HCT116 (cell line): ENCODE results near the gene FSCN2. TPM values are rescaled to one million over a fixed set of nuclear protein-coding genes. Genes with fewer than 3 reads are reported as not detected.
A peak's percentile ranks its signal among the peaks of the same experiment; 100 is the strongest.

Source experiments
- ATAC-seq: fragments of 200-7000 bp; cut with Tn5 transposase; 2 replicates; pipeline ENCODE4 v1.9.1; 2020; ENCODE audit warnings: mild to moderate bottlenecking, moderate library complexity
- BruUV-seq: library from RNA; stranded (reverse); fragments of 400-500 nt; replicated peaks from 2 replicates; lab custom pipeline; 2021; lab: Mats Ljungman, UMichigan
- CTCF ChIA-PET: fragments of 300-600 bp; sonication (Branson Sonifier 250); formaldehyde crosslinking; loops from one replicate; lab custom pipeline; 2021; ENCODE audit warnings: antibody characterized with exemption; lab: Charles Lee
- POLR2A ChIA-PET: fragments of 300-600, 350-600 bp; sonication (Branson Sonifier 250); formaldehyde crosslinking; loops from one replicate; lab custom pipeline; 2021; ENCODE audit warnings: antibody characterized with exemption; lab: Charles Lee
- RAD21 ChIA-PET, 2 experiments: fragments of 300-600 bp; sonication (Branson Sonifier 250); formaldehyde crosslinking; loops; one replicate each; lab custom pipeline; 2023; ENCODE audit warnings: low total read pairs in 2 of 2; ENCODE audit not compliant: uncharacterized antibody in 2 of 2, unreplicated experiment in 2 of 2, low non-redundant PET in 1 of 2; lab: Charles Lee
- DNase-seq: peaks from one replicate; pipeline ENCODE4 v3.0.0-alpha.2; 2010; ENCODE audit warnings: low read depth, low spot score
- H2AFZ ChIP-seq: fragments of 200-600 bp; shearing (Covaris generic), sonication (generic); 2 replicates; pipeline ENCODE4 v1.6.1; 2017; ENCODE audit warnings: low read depth, mixed run types, mixed read lengths, antibody characterized with exemption, low read length; ENCODE audit not compliant: poor library complexity, severe bottlenecking
- H3K27ac ChIP-seq: 2 replicates; pipeline ENCODE4 v1.5.1; 2012; ENCODE audit warnings: low read depth, low read length
- H3K27me3 ChIP-seq: fragments of 200-600 bp; sonication (generic); 2 replicates; pipeline ENCODE4 v1.6.1; 2016; ENCODE audit warnings: mixed run types, low read length, mixed read lengths; ENCODE audit not compliant: insufficient read depth
- H3K36me3 ChIP-seq, 2 experiments: fragments of 200-500 bp in 1 of 2; fragments of 200-600 bp in 1 of 2; sonication (Bioruptor generic) in 1 of 2; sonication (generic) in 1 of 2; 2 replicates each; pipeline versions ENCODE4 v1.5.1 to v1.6.1; 2014 to 2016; ENCODE audit warnings: low read length in 2 of 2, inconsistent platforms in 1 of 2, mixed read lengths in 1 of 2, mixed run types in 1 of 2; ENCODE audit not compliant: insufficient read depth in 2 of 2, control insufficient read depth in 1 of 2
- H3K4me1 ChIP-seq, 2 experiments: fragments of 200-600 bp in 1 of 2; sonication (generic) in 1 of 2; 2 replicates each; pipeline versions ENCODE4 v1.5.1 to v1.6.1; 2012 to 2017; ENCODE audit warnings: low read length in 2 of 2, inconsistent platforms in 1 of 2, mild to moderate bottlenecking in 1 of 2, mixed read lengths in 1 of 2, mixed run types in 1 of 2, moderate library complexity in 1 of 2; ENCODE audit not compliant: insufficient read depth in 2 of 2, control insufficient read depth in 1 of 2
- H3K4me2 ChIP-seq: fragments of 200-600 bp; sonication (generic); 2 replicates; pipeline ENCODE4 v1.6.1; 2017; ENCODE audit warnings: mixed run types, low read length, mixed read lengths
- H3K4me3 ChIP-seq, 2 experiments: fragments of 200-600 bp in 1 of 2; sonication (generic) in 1 of 2; replicated peaks in 1 of 2; 2 replicates each; pipeline ENCODE4 v1.5.1; 2011 to 2016; ENCODE audit warnings: low read length in 2 of 2, control low read depth in 1 of 2, low read depth in 1 of 2, mild to moderate bottlenecking in 1 of 2, mixed read lengths in 1 of 2, mixed run types in 1 of 2
- H3K79me2 ChIP-seq: fragments of 200-600 bp; sonication (generic); 2 replicates; pipeline ENCODE4 v1.6.1; 2017; ENCODE audit warnings: mild to moderate bottlenecking, mixed run types, low read length, moderate library complexity, mixed read lengths; ENCODE audit not compliant: insufficient read depth
- H3K9ac ChIP-seq: fragments of 200-600 bp; sonication (generic); 2 replicates; pipeline ENCODE4 v1.6.1; 2016; ENCODE audit warnings: low read length, mixed read lengths
- H3K9me2 ChIP-seq: fragments of 200-600 bp; sonication (generic), shearing (Covaris generic); 2 replicates; pipeline ENCODE4 v1.6.1; 2017; ENCODE audit warnings: mixed run types, mild to moderate bottlenecking, moderate library complexity; ENCODE audit not compliant: insufficient read depth
- H3K9me3 ChIP-seq, 2 experiments: fragments of 200-500 bp in 1 of 2; fragments of 200-600 bp in 1 of 2; sonication (Bioruptor generic) in 1 of 2; sonication (generic) in 1 of 2; 2 replicates each; pipeline ENCODE4 v1.6.1; 2014 to 2017; ENCODE audit warnings: low read length in 2 of 2, mixed read lengths in 2 of 2, inconsistent platforms in 1 of 2, low read depth in 1 of 2, mild to moderate bottlenecking in 1 of 2, mixed run types in 1 of 2, moderate library complexity in 1 of 2; ENCODE audit not compliant: control insufficient read depth in 1 of 2, insufficient read depth in 1 of 2
- H4K20me1 ChIP-seq: fragments of 200-600 bp; sonication (generic), shearing (Covaris generic); 2 replicates; pipeline ENCODE4 v1.6.1; 2017; ENCODE audit warnings: mixed run types, mild to moderate bottlenecking, moderate library complexity; ENCODE audit not compliant: insufficient read depth
- CBX3 ChIP-seq: IDR thresholded peaks from 2 replicates; pipeline ENCODE4 v1.6.1; 2012; ENCODE audit warnings: low read depth
- EGR1 ChIP-seq: IDR thresholded peaks from 2 replicates; pipeline ENCODE4 v1.6.1; 2012; ENCODE audit warnings: low read depth
- ELF1 ChIP-seq: IDR thresholded peaks from 2 replicates; pipeline ENCODE4 v1.6.1; 2012; ENCODE audit warnings: low read depth, borderline replicate concordance
- JUND ChIP-seq: IDR thresholded peaks from 2 replicates; pipeline ENCODE4 v1.6.1; 2012
- POLR2AphosphoS5 ChIP-seq: IDR thresholded peaks from 2 replicates; pipeline ENCODE4 v1.6.1; 2011; ENCODE audit warnings: mild to moderate bottlenecking, low read depth, low read length, moderate library complexity
- SIN3A ChIP-seq: IDR thresholded peaks from 2 replicates; pipeline ENCODE4 v1.6.1; 2012; ENCODE audit warnings: low read depth
- ZFX ChIP-seq: fragments of 450-650 bp; IDR thresholded peaks from 2 replicates; pipeline ENCODE4 v1.6.1; 2017
- ZNF274 ChIP-seq: fragments of 200-500 bp; sonication (Bioruptor generic); IDR thresholded peaks from 2 replicates; pipeline ENCODE4 v1.6.1; 2014; ENCODE audit warnings: mild to moderate bottlenecking, low read depth, low read length, inconsistent platforms
- intact Hi-C: fragments of 100-400 bp; cut with micrococcal nuclease; formaldehyde crosslinking; loops from 2 replicates; pipeline ENCODE4 v1.10.0; 2022
- total RNA-seq: library from RNA; stranded (reverse); gene quantifications from one replicate; pipeline ENCODE4 v1.2.1, GENCODE V29; 2021; ENCODE audit not compliant: unreplicated experiment
- TF ChIP-seq, protein P1 (sequence below): IDR thresholded peaks from 2 replicates; pipeline ENCODE4 v1.6.1; 2011; ENCODE audit warnings: mild to moderate bottlenecking, low read length, moderate library complexity; ENCODE audit not compliant: insufficient replicate concordance; ENCODE audit errors: extremely low read depth
- TF ChIP-seq, protein P2 (sequence below): IDR thresholded peaks from 2 replicates; pipeline ENCODE4 v1.6.1; 2012

Gene FSCN2
- total RNA-seq, 1 experiment from 2014 or later: 10.1 TPM

DNA sequence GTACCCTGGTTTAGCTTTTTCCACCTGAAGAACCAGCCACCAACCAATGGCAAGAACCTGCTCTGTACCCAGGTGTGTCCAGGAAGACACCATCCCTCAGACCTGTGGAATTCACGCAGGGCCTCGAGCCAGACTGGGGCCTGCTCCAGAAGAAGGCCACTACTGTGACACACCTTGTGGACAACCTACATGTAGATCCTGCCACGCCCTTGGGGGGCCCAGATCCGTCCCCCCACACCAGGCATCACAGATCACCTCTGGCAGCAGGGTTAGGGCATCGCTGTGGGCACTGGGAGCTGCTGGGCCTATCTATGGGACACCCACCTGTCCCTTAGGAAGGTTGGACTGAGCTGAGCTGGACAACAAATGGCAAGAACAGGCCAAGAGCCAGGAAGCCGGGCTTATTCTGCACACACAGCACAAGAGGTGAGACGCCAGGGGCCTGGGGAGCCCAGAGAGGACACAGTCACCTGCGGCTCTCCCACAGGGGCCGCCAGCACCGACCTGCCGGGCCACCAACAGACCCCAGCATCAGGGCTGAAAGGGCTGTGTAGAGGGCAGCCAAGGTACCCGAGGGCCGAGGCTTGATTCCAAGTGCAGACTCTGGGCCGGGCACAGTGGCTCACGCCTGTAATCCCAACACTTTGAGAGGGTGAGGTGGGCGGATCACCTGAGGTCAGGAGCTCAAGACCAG, 16.3 kb downstream of the FSCN2 start:
- H3K4me2 ChIP-seq: no peak overlapping the region
- no peaks in the 10 kb centered on the region for H3K9me3 ChIP-seq
- H3K27me3 ChIP-seq: no peaks in the 10 kb centered on the region
- no peak overlapping the region; the same call in 1 of the 2 replicates for H3K27ac ChIP-seq
- H3K9me2 ChIP-seq: no peaks in the 10 kb centered on the region
- no peak overlapping the region for H2AFZ ChIP-seq
- intact Hi-C loops: no loop called here
- ChIA-PET CTCF (no interaction called here), POLR2A (interaction anchor here (1.9 kb wide), 1 partner anchor 8 kb away, joined by 7 read pairs; the partner anchor contains the start of gene FAAP100), RAD21 (no interaction called here)
- H3K36me3 ChIP-seq: peaks cover 22 to 55% of the 10 kb centered on the region in 2 experiments
- H3K4me3 ChIP-seq: no peak overlapping the region
- H3K79me2 ChIP-seq: peaks cover 17% of the 10 kb centered on the region; the same call in 1 of the 2 replicates
- H3K4me1 ChIP-seq: no peaks in the 10 kb centered on the region
- H3K9ac ChIP-seq: no peak overlapping the region
- no TSS peak for BruUV-seq
- DNase-seq: no peak
- no peaks in the 10 kb centered on the region for H4K20me1 ChIP-seq
- TF ChIP-seq SIN3A: no peak
- TF ChIP-seq, protein P1, sequence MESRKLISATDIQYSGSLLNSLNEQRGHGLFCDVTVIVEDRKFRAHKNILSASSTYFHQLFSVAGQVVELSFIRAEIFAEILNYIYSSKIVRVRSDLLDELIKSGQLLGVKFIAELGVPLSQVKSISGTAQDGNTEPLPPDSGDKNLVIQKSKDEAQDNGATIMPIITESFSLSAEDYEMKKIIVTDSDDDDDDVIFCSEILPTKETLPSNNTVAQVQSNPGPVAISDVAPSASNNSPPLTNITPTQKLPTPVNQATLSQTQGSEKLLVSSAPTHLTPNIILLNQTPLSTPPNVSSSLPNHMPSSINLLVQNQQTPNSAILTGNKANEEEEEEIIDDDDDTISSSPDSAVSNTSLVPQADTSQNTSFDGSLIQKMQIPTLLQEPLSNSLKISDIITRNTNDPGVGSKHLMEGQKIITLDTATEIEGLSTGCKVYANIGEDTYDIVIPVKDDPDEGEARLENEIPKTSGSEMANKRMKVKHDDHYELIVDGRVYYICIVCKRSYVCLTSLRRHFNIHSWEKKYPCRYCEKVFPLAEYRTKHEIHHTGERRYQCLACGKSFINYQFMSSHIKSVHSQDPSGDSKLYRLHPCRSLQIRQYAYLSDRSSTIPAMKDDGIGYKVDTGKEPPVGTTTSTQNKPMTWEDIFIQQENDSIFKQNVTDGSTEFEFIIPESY: no peak
- 0 out of 2 replicates have a peak, but pooled peaks have one; percentile 13 for TF ChIP-seq POLR2AphosphoS5
- ATAC-seq: no peak

DNA sequence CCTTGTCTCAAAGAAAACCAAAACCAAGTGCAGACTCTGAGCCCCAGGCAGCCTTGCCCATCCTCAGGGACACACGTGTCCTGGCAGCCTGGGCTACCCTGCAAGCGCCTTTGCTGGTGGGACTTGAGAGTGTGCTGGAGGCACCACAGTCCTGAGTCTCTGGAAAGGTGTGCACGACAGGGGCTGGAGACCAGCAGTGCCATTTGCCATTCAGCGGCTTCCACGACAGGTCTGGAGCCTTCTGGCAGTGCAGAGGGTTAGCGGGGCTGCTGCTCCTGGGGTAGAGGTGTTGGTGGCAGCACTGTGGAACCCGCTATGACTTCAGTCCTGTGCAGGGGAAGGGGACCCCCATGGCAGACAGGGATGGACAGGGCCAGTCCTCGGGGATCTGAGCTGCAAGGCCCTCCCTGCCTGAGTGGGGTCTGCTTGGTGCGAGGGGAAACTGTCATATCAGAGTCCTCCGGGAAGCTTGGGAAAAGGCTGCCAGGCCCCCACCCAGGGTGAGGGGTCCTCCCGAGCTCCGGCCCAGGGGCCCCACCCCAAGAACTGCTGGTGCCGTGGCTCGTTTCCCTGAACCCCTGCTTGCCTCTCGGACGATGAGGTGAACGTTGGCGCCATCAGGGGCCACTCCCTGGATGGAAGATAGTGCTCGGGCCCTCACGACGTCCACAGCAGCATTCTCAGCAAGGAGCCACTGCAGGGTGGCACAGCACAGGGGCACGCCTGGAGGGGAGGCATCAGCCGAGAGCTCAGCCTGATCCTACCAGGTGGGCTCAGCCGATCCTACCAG, 17.2 kb downstream of the FSCN2 start:
- TF ChIP-seq ZNF274 (no peak), ELF1 (no peak), ZFX (no peak), POLR2AphosphoS5 (no peak), EGR1 (no peak), SIN3A (no peak), CBX3 (no peak), JUND (no peak)
- TF ChIP-seq, protein P2, sequence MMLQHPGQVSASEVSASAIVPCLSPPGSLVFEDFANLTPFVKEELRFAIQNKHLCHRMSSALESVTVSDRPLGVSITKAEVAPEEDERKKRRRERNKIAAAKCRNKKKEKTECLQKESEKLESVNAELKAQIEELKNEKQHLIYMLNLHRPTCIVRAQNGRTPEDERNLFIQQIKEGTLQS: no peak
- RAD21 ChIA-PET: no interaction called here
- Histone ChIP-seq H3K4me3 (no peak overlapping the region), H3K36me3 (peaks cover 27 to 60% of the 10 kb centered on the region in 2 experiments), H3K4me2 (no peak overlapping the region), H3K4me1 (no peaks in the 10 kb centered on the region), H3K9ac (no peak overlapping the region), H3K79me2 (peaks cover 27% of the 10 kb centered on the region), H3K27ac (no peak overlapping the region; the same call in 1 of the 2 replicates), H3K9me3 (no peaks in the 10 kb centered on the region), H2AFZ (no peak overlapping the region), H4K20me1 (no peaks in the 10 kb centered on the region), H3K27me3 (no peaks in the 10 kb centered on the region), H3K9me2 (no peaks in the 10 kb centered on the region)
- DNase-seq: no peak
- no TSS peak for BruUV-seq
- intact Hi-C loops: no loop called here
- POLR2A ChIA-PET: no interaction called here
- CTCF ChIA-PET: no interaction called here
- ATAC-seq: no peak
